BLaER1 treated with 17β-estradiol and CSF1 and Interleukin-3, amounts not matched to agents 10 nM and 100 nM (cell line): ENCODE data around the gene UBL4A.
A peak's percentile ranks its signal among the peaks of the same experiment; 100 is the strongest.

Experiments used
- H3K27ac ChIP-seq, 11 experiments: shearing (Covaris generic); formaldehyde crosslinking; 2 replicates each; pipeline ENCODE4 v1.8.1; 2022
- H3K27me3 ChIP-seq, 11 experiments: shearing (Covaris generic); formaldehyde crosslinking; 2 replicates each; pipeline ENCODE4 v1.8.1; 2022
- H3K36me3 ChIP-seq, 11 experiments: shearing (Covaris generic); formaldehyde crosslinking; 2 replicates each; pipeline ENCODE4 v1.8.1; 2022
- H3K4me1 ChIP-seq, 10 experiments: shearing (Covaris generic); formaldehyde crosslinking; 2 replicates each; pipeline ENCODE4 v1.8.1; 2022
- H3K4me2 ChIP-seq, 11 experiments: shearing (Covaris generic); formaldehyde crosslinking; 2 replicates each; pipeline ENCODE4 v1.8.1; 2022
- H3K4me3 ChIP-seq, 10 experiments: shearing (Covaris generic); formaldehyde crosslinking; 2 replicates each; pipeline ENCODE4 v1.8.1; 2022
- H3K9ac ChIP-seq, 11 experiments: shearing (Covaris generic); formaldehyde crosslinking; 2 replicates each; pipeline ENCODE4 v1.8.1; 2022
- H3K9me3 ChIP-seq, 11 experiments: shearing (Covaris generic); formaldehyde crosslinking; replicated peaks in 1 of 11; 2 replicates each; pipeline ENCODE4 v1.8.1; 2022
- H4K20me1 ChIP-seq, 11 experiments: shearing (Covaris generic); formaldehyde crosslinking; 2 replicates each; pipeline ENCODE4 v1.8.1; 2022
- Cebpa-rat ChIP-seq, 11 experiments: shearing (Covaris generic); IDR thresholded peaks; 2 replicates each; pipeline ENCODE4 v1.8.1; 2022

The UBL4A gene

GRCh38 chrX:154526901-154527675 is 40.7 kb upstream of the UBL4A start:
- Histone ChIP-seq H3K4me1 (peaks cover 8 to 25% (median 17%) of the 10 kb centered on the region in 10 experiments; a peak in 18 of 20 replicates), H3K4me2 (peak overlapping the region; percentile 19 to 69 (median 58); a peak in 21 of 22 replicates), H3K27me3 (peaks cover 47 to 88% (median 81%) of the 10 kb centered on the region in 11 experiments), H3K9ac (peak overlapping the region; percentile 23 to 59 (median 52); a peak in 18 of 22 replicates), H3K9me3 (no peaks in the 10 kb centered on the region), H3K4me3 (peak overlapping the region in 2 of 10 experiments; percentile 30 to 41; a peak in 1 of 20 replicates), H3K36me3 (peaks cover 0 to 17% (median 5%) of the 10 kb centered on the region in 11 experiments; a peak in 10 of 22 replicates), H4K20me1 (peaks cover 0 to 23% (median 6%) of the 10 kb centered on the region in 11 experiments; a peak in 9 of 22 replicates), H3K27ac (peak overlapping the region; percentile 11 to 63 (median 53); a peak in 19 of 22 replicates)
- TF ChIP-seq Cebpa-rat (IDR thresholded peaks at IDR 0.05), result no peak

GRCh38 chrX:154525606-154526490 is 39.4 kb upstream of the UBL4A start:
- peaks cover 8 to 25% (median 17%) of the 10 kb centered on the region in 10 experiments; a peak in 18 of 20 replicates for H3K4me1 ChIP-seq
- TF ChIP-seq Cebpa-rat (IDR thresholded peaks at IDR 0.05), result peak in 7 of 11 experiments; percentile 15 to 79 (median 49); a peak in 7 of 22 replicates
- peak overlapping the region in 2 of 11 experiments; percentile 9 to 12; a peak in 2 of 22 replicates for H3K4me2 ChIP-seq
- no peak overlapping the region for H3K9ac ChIP-seq
- H3K9me3 ChIP-seq, result no peaks in the 10 kb centered on the region
- H4K20me1 ChIP-seq, result peaks cover 0 to 18% (median 3%) of the 10 kb centered on the region in 11 experiments; a peak in 8 of 22 replicates
- peaks cover 0 to 11% (median under 1%) of the 10 kb centered on the region in 11 experiments; a peak in 6 of 22 replicates for H3K36me3 ChIP-seq
- H3K27ac ChIP-seq, result no peak overlapping the region; a peak in 1 of 22 replicates
- peaks cover 47 to 88% (median 80%) of the 10 kb centered on the region in 11 experiments for H3K27me3 ChIP-seq
- H3K4me3 ChIP-seq, result no peak overlapping the region

DNA sequence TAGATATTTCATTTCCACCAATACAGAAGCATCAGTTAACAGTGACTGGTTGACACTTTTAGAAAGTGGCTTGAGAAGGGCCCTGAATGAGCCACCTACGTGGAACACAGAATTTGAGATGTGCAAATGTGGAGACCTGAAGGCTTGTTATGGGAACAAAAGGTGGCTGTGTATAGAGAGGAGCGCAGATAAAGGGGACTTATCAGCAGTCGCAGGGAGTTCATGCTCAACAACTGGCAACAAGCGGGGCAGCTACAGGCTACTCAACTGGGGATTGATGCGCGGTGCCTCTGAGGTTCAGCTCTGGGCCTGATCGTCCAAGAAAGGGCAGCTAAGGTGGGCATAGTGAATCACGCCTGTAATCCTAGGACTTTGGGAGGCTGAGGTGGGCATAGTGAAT is 33.0 kb upstream of the UBL4A start:
- H3K9ac ChIP-seq, result no peak overlapping the region
- no peak overlapping the region for H3K4me2 ChIP-seq
- peaks cover 5 to 29% (median 20%) of the 10 kb centered on the region in 11 experiments; a peak in 16 of 22 replicates for H3K9me3 ChIP-seq
- no peaks in the 10 kb centered on the region for H3K36me3 ChIP-seq
- TF ChIP-seq Cebpa-rat (IDR thresholded peaks at IDR 0.05), result no peak
- peaks cover 8 to 72% (median 54%) of the 10 kb centered on the region in 11 experiments for H3K27me3 ChIP-seq
- peaks cover 12 to 19% (median 16%) of the 10 kb centered on the region in 10 experiments for H3K4me1 ChIP-seq
- no peaks in the 10 kb centered on the region for H4K20me1 ChIP-seq
- H3K27ac ChIP-seq, result no peak overlapping the region
- H3K4me3 ChIP-seq, result no peak overlapping the region

DNA sequence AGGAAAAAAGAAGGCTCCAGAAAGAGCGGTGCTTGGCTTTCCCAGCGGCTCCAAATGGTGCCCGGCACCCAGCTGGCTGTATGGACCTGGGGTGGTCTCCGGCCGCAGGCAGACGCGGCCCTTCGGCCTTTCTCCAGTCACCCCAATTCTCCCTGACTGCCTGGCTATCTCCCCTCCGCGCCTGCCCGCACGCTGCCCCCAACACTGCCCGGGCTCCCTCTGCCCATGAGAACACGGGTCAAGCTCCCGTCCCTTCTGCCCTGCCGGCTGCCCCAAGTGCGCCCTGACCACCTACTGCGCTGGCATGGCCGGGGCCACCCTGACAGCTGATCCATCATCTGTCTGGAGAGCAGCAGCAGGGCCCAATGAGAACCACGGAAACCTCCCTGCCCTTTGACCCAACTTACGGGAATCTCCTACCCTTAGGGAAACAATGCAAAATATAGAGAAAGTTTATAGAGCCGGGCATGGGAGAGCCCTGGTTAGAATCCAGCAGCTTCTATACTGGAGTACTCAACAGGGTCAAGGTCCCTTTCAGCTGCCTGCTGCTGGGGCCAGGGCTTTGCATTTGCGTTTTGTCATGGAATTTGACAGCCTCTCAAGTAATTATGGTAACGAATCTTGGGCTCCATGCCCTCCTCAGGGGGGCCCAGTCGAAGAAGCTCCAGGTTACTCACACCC is 30.8 kb upstream of the UBL4A start:
- Histone ChIP-seq H3K9me3 (peaks cover 5 to 37% (median 20%) of the 10 kb centered on the region in 11 experiments; a peak in 16 of 22 replicates), H3K4me1 (peaks cover 15 to 37% (median 29%) of the 10 kb centered on the region in 10 experiments), H3K4me3 (peak overlapping the region in 2 of 10 experiments; percentile 67 to 69; a peak in 2 of 20 replicates), H3K27me3 (peaks cover 8 to 65% (median 45%) of the 10 kb centered on the region in 11 experiments; a peak in 20 of 22 replicates), H4K20me1 (peaks cover 0 to 7% (median 0%) of the 10 kb centered on the region in 11 experiments; a peak in 1 of 22 replicates), H3K9ac (peak overlapping the region in 9 of 11 experiments; percentile 55 to 93 (median 88); a peak in 14 of 22 replicates), H3K4me2 (peak overlapping the region; percentile 50 to 84 (median 72); a peak in 20 of 22 replicates), H3K36me3 (no peaks in the 10 kb centered on the region; a peak in 1 of 22 replicates), H3K27ac (peak overlapping the region in 9 of 11 experiments; percentile 57 to 92 (median 84); a peak in 18 of 22 replicates)
- no peak for TF ChIP-seq Cebpa-rat (IDR thresholded peaks at IDR 0.05)

DNA sequence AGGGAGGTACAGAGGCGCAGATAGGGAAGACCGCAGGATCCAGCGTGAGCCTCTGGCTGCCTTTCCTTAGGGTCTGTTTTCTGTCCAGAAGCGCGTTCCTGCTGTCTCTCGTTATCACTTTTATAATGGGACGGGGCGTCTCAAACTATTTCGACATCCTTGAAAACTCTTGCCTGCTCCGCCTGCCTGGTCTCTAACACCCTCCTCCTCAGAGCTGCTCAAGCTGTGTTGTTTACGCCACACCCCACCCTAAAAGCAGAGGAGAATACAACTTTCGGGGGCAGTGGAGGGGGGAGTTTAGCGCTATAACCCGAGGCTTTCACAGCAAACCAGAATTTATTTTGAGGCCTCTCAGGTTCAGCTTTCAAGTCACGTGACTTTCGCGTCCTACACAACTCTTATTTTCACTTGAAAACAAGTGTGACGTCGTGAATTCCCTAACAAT is 30.3 kb upstream of the UBL4A start:
- Histone ChIP-seq H3K9ac (peak overlapping the region; percentile 55 to 93 (median 88)), H3K4me2 (peak overlapping the region; percentile 50 to 84 (median 72)), H4K20me1 (peaks cover 0 to 8% (median 0%) of the 10 kb centered on the region in 11 experiments; a peak in 1 of 22 replicates), H3K4me1 (peaks cover 18 to 43% (median 35%) of the 10 kb centered on the region in 10 experiments), H3K27ac (peak overlapping the region; percentile 32 to 92 (median 78); a peak in 21 of 22 replicates), H3K9me3 (peaks cover 5 to 37% (median 20%) of the 10 kb centered on the region in 11 experiments; a peak in 16 of 22 replicates), H3K27me3 (peaks cover 8 to 65% (median 42%) of the 10 kb centered on the region in 11 experiments; a peak in 20 of 22 replicates), H3K36me3 (no peaks in the 10 kb centered on the region; a peak in 1 of 22 replicates), H3K4me3 (peak overlapping the region; percentile 58 to 81 (median 70))
- peak in 3 of 11 experiments; percentile 19 to 48 (median 32); a peak in 1 of 22 replicates for TF ChIP-seq Cebpa-rat (IDR thresholded peaks at IDR 0.05)

- H3K4me3 ChIP-seq, result peak within 1 kb of the TSS; percentile 58 to 81 (median 70)
- H3K4me1 ChIP-seq, result peaks cover 22 to 49% (median 40%) of the 10 kb centered on the region in 10 experiments
- no peak for TF ChIP-seq Cebpa-rat (IDR thresholded peaks at IDR 0.05)
- H3K27me3 ChIP-seq, result peaks cover 8 to 71% (median 47%) of the 10 kb centered on the region in 11 experiments; a peak in 20 of 22 replicates
- peak within 1 kb of the TSS; percentile 65 to 87 (median 82) for H3K4me2 ChIP-seq
- H3K36me3 ChIP-seq, result no peaks in the 10 kb centered on the region; a peak in 1 of 22 replicates
- peak within 1 kb of the TSS; percentile 79 to 92 (median 88) for H3K27ac ChIP-seq
- peaks cover 5 to 37% (median 20%) of the 10 kb centered on the region in 11 experiments; a peak in 16 of 22 replicates for H3K9me3 ChIP-seq
- peaks cover 0 to 14% (median 0%) of the 10 kb centered on the region in 11 experiments; a peak in 1 of 22 replicates for H4K20me1 ChIP-seq
- H3K9ac ChIP-seq, result peak within 1 kb of the TSS; percentile 84 to 93 (median 91)
Observed at GRCh38 chrX:154515966-154516655, 29.7 kb upstream of the UBL4A start, which contains the start of gene FAM3A. Gene FAM3A, minus strand, starts transcription at chrX:154516232. Its CDS starts 460 bp downstream, at chrX:154515772.
